COR-L47 (cell line): Measurements from ENCODE around the gene SOSTDC1.
"Not testable (repeated sequence)": the region's sequence is repeated elsewhere in the genome, so short reads cannot be mapped to it uniquely, and the experiment has no call there.

ENCODE experiments used
- DNase-seq: peaks from one replicate; lab custom pipeline; 2025; lab: John Stamatoyannopoulos, UW

SOSTDC1 gene

GRCh38 chr7:16465469-16466361 lies at the start of gene SOSTDC1:
SOSTDC1 (minus strand) TSS chr7:16465738; CDS start chr7:16465668, 70 bp downstream.
- DNase-seq, result no peak

- DNase-seq, result no peak
Observed at GRCh38 chr7:16514729-16515128, 49.2 kb upstream of the SOSTDC1 start.

- DNase-seq, result no peak
Observed at GRCh38 chr7:16514271-16514670, 48.7 kb upstream of the SOSTDC1 start.

- DNase-seq, result no peak
Observed at GRCh38 chr7:16512097-16512496, 46.6 kb upstream of the SOSTDC1 start.

- no peak for DNase-seq
Observed at GRCh38 chr7:16511314-16511713, 45.8 kb upstream of the SOSTDC1 start.

GRCh38 chr7:16509829-16510228 lies 44.3 kb upstream of the SOSTDC1 start:
- no peak for DNase-seq

- not testable (repeated sequence) for DNase-seq
Observed at GRCh38 chr7:16506422-16506821, 40.9 kb upstream of the SOSTDC1 start.

- DNase-seq, result no peak
Observed at GRCh38 chr7:16504019-16504418, 38.5 kb upstream of the SOSTDC1 start.

- no peak for DNase-seq
Observed at GRCh38 chr7:16502303-16502702, 36.8 kb upstream of the SOSTDC1 start.

GRCh38 chr7:16498122-16498521 lies 32.6 kb upstream of the SOSTDC1 start:
- DNase-seq, result no peak

- DNase-seq, result no peak
Observed at GRCh38 chr7:16494955-16495719, 29.6 kb upstream of the SOSTDC1 start.

- no peak for DNase-seq
Observed at GRCh38 chr7:16494551-16494950, 29.0 kb upstream of the SOSTDC1 start.

- no peak for DNase-seq
Observed at GRCh38 chr7:16493266-16493665, 27.7 kb upstream of the SOSTDC1 start.

- DNase-seq, result no peak
Observed at GRCh38 chr7:16492513-16493062, 27.1 kb upstream of the SOSTDC1 start.

- DNase-seq, result no peak
Observed at GRCh38 chr7:16491148-16491547, 25.6 kb upstream of the SOSTDC1 start.

GRCh38 chr7:16484453-16485158 lies 19.1 kb upstream of the SOSTDC1 start:
- DNase-seq, result no peak

- no peak for DNase-seq
Observed at GRCh38 chr7:16479591-16479990, 14.1 kb upstream of the SOSTDC1 start.

GRCh38 chr7:16479161-16479560 lies 13.6 kb upstream of the SOSTDC1 start:
- no peak for DNase-seq

- DNase-seq, result no peak
Observed at GRCh38 chr7:16471933-16472332, 6.4 kb upstream of the SOSTDC1 start.

GRCh38 chr7:16463949-16464715 lies 1.4 kb downstream of the SOSTDC1 start:
- no peak for DNase-seq

- no peak for DNase-seq
Observed at GRCh38 chr7:16463520-16463919, 2.0 kb downstream of the SOSTDC1 start.
